HG03565 (cell line): ENCODE measurements around the gene IRX5.
A peak's percentile ranks its signal among the peaks of the same experiment; 100 is the strongest.

Experiments used
- ATAC-seq: cut with Tn5 transposase; IDR thresholded peaks from one replicate; pipeline ENCODE4 v1.9.1; 2021; ENCODE audit warnings: mild to moderate bottlenecking, moderate library complexity; ENCODE audit not compliant: unreplicated experiment

The IRX5 gene

DNA sequence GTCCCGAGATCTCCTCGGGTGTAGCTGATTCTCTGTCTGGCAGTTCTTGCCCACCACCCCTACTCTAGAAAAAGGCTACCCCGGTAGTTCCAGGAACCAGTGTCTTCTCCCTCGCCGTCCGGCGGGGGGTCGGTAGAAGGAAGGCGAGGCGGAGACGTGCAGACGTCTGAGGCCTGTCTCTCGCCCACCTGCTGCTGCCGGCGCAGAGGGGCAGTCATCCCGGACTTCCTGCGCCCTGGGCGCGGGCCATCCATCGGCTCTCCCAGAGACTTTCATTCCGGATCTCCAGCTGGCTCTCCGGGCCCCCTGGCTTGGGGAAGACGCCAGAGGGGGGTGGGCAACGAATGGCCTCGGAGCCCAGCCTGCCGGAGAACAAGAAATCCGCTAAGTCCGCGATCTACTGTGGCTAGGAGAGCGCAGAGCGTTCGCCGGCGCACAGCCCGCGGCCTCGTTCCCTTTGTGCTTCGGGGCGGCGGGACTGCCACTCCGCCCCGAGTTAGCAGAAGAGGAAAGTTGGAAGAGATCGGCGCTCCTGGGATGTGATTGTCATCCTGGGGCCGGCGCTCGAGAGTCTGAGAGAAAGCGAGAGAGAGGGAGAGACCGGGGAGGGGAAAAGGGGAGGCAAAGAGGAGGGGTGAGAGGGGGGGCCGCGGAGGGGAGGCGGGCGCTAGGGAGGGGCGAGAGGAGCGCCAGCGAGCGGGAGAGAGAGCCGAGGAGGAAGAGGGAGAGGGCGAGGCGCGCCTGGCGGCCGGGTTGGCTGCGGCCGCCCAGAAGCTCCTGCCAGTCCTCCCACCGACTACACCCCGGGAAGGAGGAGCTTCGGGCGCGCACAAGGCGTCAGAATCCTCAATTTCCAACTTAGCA, at the start of gene IRX5:
IRX5 (plus strand) TSS at position 861 of the 864 bp plus-strand sequence. CDS start 334 bp downstream, outside the sequence.
- no peak for ATAC-seq

DNA sequence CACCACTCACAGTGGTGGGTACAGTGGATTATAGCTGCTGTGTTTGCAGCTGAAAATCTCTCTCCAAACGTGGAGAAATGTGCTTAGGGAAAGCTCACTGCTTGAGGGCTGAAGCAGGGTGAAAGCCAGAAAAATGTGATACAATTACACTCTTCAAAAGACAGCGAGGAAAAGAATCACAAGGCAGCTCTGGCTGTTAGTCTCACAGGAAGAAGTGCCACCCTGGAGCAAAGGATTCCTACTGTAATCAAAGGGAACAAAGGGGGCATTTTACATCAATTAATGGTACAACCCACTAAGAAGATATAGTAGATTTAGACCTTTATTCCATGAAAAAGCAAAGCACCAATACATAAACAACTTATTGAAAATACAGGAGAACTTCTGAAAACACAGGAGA, 48.1 kb upstream of the IRX5 start:
- no peak for ATAC-seq

- no peak for ATAC-seq
These were observed 47.3 kb upstream of the IRX5 start for GRCh38 chr16:54883358-54883757.

DNA sequence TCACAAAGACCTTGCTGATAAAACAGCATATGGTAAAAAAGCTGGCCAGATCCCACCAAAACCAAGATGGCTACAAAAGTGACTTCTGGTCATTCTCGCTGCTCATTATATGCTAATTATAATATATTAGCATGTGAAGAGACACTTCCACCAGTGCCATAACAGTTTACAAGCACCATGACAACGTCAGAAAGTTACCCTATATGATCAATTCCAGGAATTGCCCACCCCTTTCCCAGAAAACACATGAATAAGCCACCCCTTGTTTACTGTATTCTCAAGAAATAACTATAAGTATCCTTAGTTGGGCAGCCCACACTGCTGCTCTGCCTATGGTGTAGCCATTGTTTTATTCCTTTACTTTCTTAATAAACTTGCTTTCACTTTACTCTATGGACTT, 44.6 kb upstream of the IRX5 start:
- no peak for ATAC-seq

GRCh38 chr16:54890381-54890780, 40.3 kb upstream of the IRX5 start:
- no peak for ATAC-seq

DNA sequence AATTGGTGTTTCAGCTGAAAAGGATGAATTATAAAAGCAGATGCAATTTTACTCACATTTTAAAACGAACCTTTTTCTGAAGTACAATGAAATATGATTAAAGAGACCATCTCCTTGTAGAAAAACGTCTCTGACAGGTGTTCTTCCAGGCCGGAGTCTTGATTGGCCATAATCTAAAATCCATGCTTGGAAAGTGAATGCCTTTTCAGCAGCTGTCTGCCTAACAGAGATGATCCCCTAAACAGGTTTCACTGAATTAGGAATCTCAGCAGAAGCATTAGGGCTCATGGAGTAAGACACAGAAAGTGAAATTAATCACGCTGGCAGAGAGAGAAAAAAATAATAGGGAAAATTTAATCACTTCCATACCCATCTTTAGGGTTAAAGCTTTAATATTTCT, 39.3 kb upstream of the IRX5 start:
- ATAC-seq: no peak

- ATAC-seq: no peak
These were observed 37.7 kb upstream of the IRX5 start for GRCh38 chr16:54892981-54893380.

DNA sequence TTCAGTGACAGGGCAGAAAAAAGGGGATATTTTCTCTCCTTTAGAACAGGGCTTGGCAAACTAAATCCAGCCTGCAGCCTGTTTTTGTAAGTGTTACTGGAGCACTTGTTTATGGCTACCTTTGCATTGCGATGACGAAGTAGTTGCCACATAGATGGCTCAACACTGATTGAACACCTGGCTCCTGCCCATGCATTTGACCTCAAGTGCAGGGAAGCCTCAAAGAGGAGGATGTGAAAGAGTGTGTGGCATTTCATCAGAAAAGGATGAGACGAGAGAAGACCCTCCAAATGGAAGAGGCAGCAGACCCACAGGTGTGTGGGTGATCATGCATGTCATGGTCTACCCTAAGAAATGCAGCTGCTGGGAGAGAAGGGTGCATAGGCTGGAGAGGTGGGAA, 32.7 kb upstream of the IRX5 start:
- no peak for ATAC-seq

GRCh38 chr16:54901606-54902005, 29.1 kb upstream of the IRX5 start:
- no peak for ATAC-seq

DNA sequence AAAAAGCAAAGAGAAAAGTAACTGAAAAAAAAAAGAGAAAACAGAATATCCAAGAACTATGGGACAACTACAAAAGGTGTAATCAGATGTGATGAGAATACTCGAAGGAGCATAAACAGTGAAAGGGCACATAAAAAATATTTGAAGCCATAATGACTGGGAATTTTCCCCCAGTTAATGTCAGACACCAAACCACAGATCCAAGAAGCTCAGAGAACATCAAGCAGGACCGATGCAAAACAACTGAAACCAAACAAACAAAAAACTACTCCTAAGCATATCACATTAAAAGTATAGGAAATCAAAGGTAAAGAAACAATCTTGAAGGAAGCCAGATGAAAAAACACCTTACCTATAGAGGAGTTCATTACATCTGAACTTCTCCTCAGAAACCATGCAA, 27.6 kb upstream of the IRX5 start:
- no peak for ATAC-seq

DNA sequence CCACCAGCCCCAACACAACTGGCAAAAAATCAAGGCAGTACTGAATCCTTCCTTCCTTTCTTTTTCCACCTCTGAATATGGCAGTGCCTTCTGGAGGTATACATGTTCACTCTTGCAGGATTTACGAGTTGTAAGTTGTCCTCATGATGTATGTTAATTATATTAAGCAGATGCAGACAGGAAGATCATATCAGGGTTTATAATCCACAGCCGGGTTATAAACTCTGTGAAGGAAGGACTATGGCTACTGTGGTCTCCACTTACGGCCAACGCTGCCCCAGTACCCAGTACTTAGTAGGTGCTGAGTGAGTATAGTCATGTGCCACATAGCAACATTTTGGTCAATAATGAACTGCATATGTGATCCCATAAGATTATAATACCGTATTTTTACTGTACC, 19.6 kb upstream of the IRX5 start:
- ATAC-seq: no peak

GRCh38 chr16:54912720-54913119, 17.9 kb upstream of the IRX5 start:
- ATAC-seq: no peak

- ATAC-seq: no peak
These were observed 9.3 kb upstream of the IRX5 start for GRCh38 chr16:54921206-54921824.

DNA sequence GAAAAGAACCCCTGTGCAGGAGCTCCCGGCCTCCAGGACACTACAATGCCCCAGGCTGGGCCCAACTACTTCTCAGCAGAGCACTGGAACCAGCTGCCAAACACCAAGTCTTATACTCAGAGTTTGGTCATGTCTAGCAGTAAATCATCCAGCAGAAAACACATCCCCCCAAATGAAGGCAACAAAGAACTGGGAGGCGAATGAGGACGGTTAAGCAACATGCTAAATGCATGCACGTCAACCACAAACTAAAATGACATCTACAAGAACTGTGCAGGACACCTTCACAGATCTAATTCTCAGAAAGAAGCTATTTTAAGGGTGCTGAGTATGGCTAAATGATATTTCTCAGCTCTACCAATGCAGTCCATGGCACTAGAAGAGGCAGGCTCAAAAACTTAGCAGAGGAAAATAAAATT, 7.6 kb upstream of the IRX5 start:
- no peak for ATAC-seq

GRCh38 chr16:54923988-54924387, 6.7 kb upstream of the IRX5 start:
- no peak for ATAC-seq

- no peak for ATAC-seq
These were observed 4.4 kb upstream of the IRX5 start for GRCh38 chr16:54926166-54926838.

- ATAC-seq: no peak
These were observed 3.3 kb upstream of the IRX5 start for GRCh38 chr16:54927125-54928015.

GRCh38 chr16:54928016-54928356, 2.7 kb upstream of the IRX5 start:
- no peak for ATAC-seq

DNA sequence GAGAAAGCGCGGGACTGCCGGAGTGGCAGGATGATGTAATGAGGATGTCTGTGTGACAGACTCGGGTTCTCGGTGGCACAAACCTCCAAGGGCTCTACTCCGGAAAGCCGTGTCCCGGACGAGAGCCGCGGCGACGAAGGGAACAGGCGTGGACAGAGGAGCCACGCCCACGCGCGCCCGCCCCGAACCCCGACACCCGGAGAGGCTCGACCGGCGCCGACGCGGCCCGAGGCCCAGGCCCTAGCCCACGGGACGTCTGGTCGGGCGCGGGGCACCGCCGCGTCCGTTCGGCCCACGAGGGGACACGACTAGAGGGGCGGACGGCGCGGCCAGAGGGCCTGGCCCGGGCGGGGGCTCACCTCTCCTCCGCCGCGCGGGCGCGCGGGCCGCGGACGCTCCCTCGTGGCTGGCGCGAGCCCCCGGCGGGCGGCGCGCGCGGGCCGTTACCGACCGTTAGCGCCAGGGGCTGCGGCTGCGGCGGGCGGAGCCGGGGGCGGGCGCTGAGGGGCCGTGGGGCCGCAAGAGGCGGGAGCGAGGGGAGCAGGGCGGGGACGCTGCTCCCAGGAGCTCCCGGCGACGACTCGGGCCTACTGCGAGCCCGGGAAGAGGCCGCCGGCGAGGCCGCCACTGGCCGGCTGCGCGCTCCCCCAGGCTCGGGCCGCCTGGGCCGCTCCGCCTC, 2.1 kb upstream of the IRX5 start:
- peak; percentile 30 for ATAC-seq
